GM21786 (cell line): Measurements from ENCODE around the gene USP35.

ENCODE experiments used
- ATAC-seq: cut with Tn5 transposase; IDR thresholded peaks from one replicate; pipeline ENCODE4 v1.9.1; 2021; ENCODE audit not compliant: unreplicated experiment

Gene USP35

GRCh38 chr11:78188286-78189173, at the start of gene USP35, which contains the start of gene KCTD21:
Gene USP35 (plus strand): TSS chr11:78188919. CDS start chr11:78196246, 7,327 bp downstream.
Gene KCTD21 (minus strand): TSS chr11:78188626. CDS start chr11:78174554, 14,072 bp downstream.
- peak; percentile 97 for ATAC-seq

- ATAC-seq, result peak; percentile 92
Measured at GRCh38 chr11:78139422-78140391, 49.0 kb upstream of the USP35 start, which contains the start of gene ALG8. Gene ALG8 (minus strand): TSS chr11:78139626. CDS start chr11:78139588, 38 bp downstream.

GRCh38 chr11:78140392-78141077, 48.2 kb upstream of the USP35 start:
- ATAC-seq, result no peak

GRCh38 chr11:78145511-78146025, 43.2 kb upstream of the USP35 start:
- no peak for ATAC-seq

GRCh38 chr11:78147807-78148206, 40.9 kb upstream of the USP35 start:
- no peak for ATAC-seq

- ATAC-seq, result no peak
Measured at GRCh38 chr11:78149646-78150045, 39.1 kb upstream of the USP35 start.

GRCh38 chr11:78150346-78150745, 38.4 kb upstream of the USP35 start:
- no peak for ATAC-seq

- ATAC-seq, result no peak
Measured at GRCh38 chr11:78150754-78151153, 38.0 kb upstream of the USP35 start.

- ATAC-seq, result no peak
Measured at GRCh38 chr11:78151804-78152203, 36.9 kb upstream of the USP35 start.

GRCh38 chr11:78156127-78156844, 32.4 kb upstream of the USP35 start:
- ATAC-seq, result no peak

GRCh38 chr11:78158987-78159652, 29.6 kb upstream of the USP35 start:
- no peak for ATAC-seq

- ATAC-seq, result no peak
Measured at GRCh38 chr11:78160557-78160956, 28.2 kb upstream of the USP35 start.

GRCh38 chr11:78161346-78161745, 27.4 kb upstream of the USP35 start:
- ATAC-seq, result no peak

GRCh38 chr11:78161962-78162371, 26.8 kb upstream of the USP35 start:
- ATAC-seq, result no peak

- no peak for ATAC-seq
Measured at GRCh38 chr11:78163828-78164227, 24.9 kb upstream of the USP35 start.

- no peak for ATAC-seq
Measured at GRCh38 chr11:78164471-78164870, 24.2 kb upstream of the USP35 start.

- ATAC-seq, result no peak
Measured at GRCh38 chr11:78166855-78167469, 21.8 kb upstream of the USP35 start.

- ATAC-seq, result no peak
Measured at GRCh38 chr11:78168539-78169477, 19.9 kb upstream of the USP35 start.
